Panc1 (cell line): ENCODE measurements around the gene TCHHL1. TPM values are rescaled to one million over a fixed set of nuclear protein-coding genes. Genes with fewer than 3 reads are reported as not detected.

Experiments
- ATAC-seq: fragments of 200-7000 bp; cut with Tn5 transposase; 2 replicates; pipeline ENCODE4 v1.9.1; 2020; ENCODE audit warnings: mild to moderate bottlenecking, moderate library complexity
- BruUV-seq: library from RNA; stranded (reverse); fragments of 400-500 nt; replicated peaks from 2 replicates; lab custom pipeline; 2021; lab: Mats Ljungman, UMichigan
- CTCF ChIA-PET: fragments of 300-600 bp; sonication (Branson Sonifier 250); formaldehyde crosslinking; loops from one replicate; lab custom pipeline; 2022; ENCODE audit warnings: antibody characterized with exemption; lab: Charles Lee
- POLR2A ChIA-PET: fragments of 300-600 bp; sonication (Branson Sonifier 250); formaldehyde crosslinking; loops from one replicate; lab custom pipeline; 2022; ENCODE audit warnings: antibody characterized with exemption; lab: Charles Lee
- DNase-seq: peaks from one replicate; pipeline ENCODE4 v3.0.0-alpha.2; 2010; ENCODE audit warnings: low read depth, low spot score
- H3K27ac ChIP-seq: 2 replicates; pipeline ENCODE4 v1.5.1; 2011; ENCODE audit warnings: mild to moderate bottlenecking, low read length, inconsistent platforms
- H3K27me3 ChIP-seq: fragments of 200-500 bp; sonication (Bioruptor generic); 2 replicates; pipeline ENCODE4 v1.6.0; 2014; ENCODE audit warnings: low read length, inconsistent platforms; ENCODE audit not compliant: control insufficient read depth, insufficient read depth
- H3K36me3 ChIP-seq: fragments of 200-500 bp; sonication (Bioruptor generic); 2 replicates; pipeline ENCODE4 v1.5.1; 2014; ENCODE audit warnings: inconsistent platforms, mild to moderate bottlenecking, low read length, moderate library complexity; ENCODE audit not compliant: control insufficient read depth, insufficient read depth
- H3K4me1 ChIP-seq: 2 replicates; pipeline ENCODE4 v1.5.1; 2011; ENCODE audit warnings: inconsistent platforms, mild to moderate bottlenecking, low read length, moderate library complexity; ENCODE audit not compliant: control insufficient read depth, insufficient read depth
- H3K4me3 ChIP-seq, 2 experiments: 2 replicates each; pipeline ENCODE4 v1.5.1; 2011 to 2012; ENCODE audit warnings: low read depth in 2 of 2, low read length in 2 of 2, mild to moderate bottlenecking in 2 of 2, inconsistent platforms in 1 of 2, moderate library complexity in 1 of 2
- H3K9me3 ChIP-seq: fragments of 200-500 bp; sonication (Bioruptor generic); 2 replicates; pipeline ENCODE4 v1.5.1; 2014; ENCODE audit warnings: low read depth, mild to moderate bottlenecking, inconsistent platforms, low read length, moderate library complexity; ENCODE audit not compliant: control insufficient read depth, insufficient read depth
- POLR2AphosphoS5 ChIP-seq: IDR thresholded peaks from 2 replicates; pipeline ENCODE4 v1.6.1; 2012; ENCODE audit warnings: mild to moderate bottlenecking, low read depth, low read length, moderate library complexity
- SIN3A ChIP-seq: IDR thresholded peaks from 2 replicates; pipeline ENCODE4 v1.6.1; 2012; ENCODE audit warnings: low read depth, mild to moderate bottlenecking, low read length, moderate library complexity, borderline replicate concordance; ENCODE audit not compliant: insufficient read depth
- TCF7L2 ChIP-seq: IDR thresholded peaks from 2 replicates; pipeline ENCODE4 v1.6.1; 2011; ENCODE audit warnings: mild to moderate bottlenecking, low read depth, low read length, inconsistent platforms
- in situ Hi-C: cut with HindIII; loops from 2 replicates; pipeline ENCODE4 v1.10.0; 2016; ENCODE audit warnings: low sequenced_read_pairs, low pct_unique_long_range_greater_than_20kb
- intact Hi-C: fragments of 100-400 bp; cut with micrococcal nuclease; formaldehyde crosslinking; loops from one replicate; pipeline ENCODE4 v1.10.0; 2022; ENCODE audit not compliant: unreplicated experiment
- total RNA-seq: library from RNA; stranded (reverse); gene quantifications from one replicate; pipeline ENCODE4 v1.2.1, GENCODE V29; 2021; ENCODE audit not compliant: unreplicated experiment
- TF ChIP-seq, protein P1 (sequence below), 2 experiments: IDR thresholded peaks; 2 replicates each; pipeline ENCODE4 v1.6.1; 2011 to 2012; ENCODE audit warnings: low read depth in 2 of 2, control low read depth in 1 of 2, low read length in 1 of 2, mild to moderate bottlenecking in 1 of 2, moderate library complexity in 1 of 2; ENCODE audit not compliant: insufficient read depth in 1 of 2
- TF ChIP-seq, protein P2 (sequence below): fragments of 450-650 bp; IDR thresholded peaks from 2 replicates; pipeline ENCODE4 v1.5.1; 2017; ENCODE audit warnings: mild to moderate bottlenecking

Gene TCHHL1
- total RNA-seq, 1 experiment from 2014 or later = not detected

DNA sequence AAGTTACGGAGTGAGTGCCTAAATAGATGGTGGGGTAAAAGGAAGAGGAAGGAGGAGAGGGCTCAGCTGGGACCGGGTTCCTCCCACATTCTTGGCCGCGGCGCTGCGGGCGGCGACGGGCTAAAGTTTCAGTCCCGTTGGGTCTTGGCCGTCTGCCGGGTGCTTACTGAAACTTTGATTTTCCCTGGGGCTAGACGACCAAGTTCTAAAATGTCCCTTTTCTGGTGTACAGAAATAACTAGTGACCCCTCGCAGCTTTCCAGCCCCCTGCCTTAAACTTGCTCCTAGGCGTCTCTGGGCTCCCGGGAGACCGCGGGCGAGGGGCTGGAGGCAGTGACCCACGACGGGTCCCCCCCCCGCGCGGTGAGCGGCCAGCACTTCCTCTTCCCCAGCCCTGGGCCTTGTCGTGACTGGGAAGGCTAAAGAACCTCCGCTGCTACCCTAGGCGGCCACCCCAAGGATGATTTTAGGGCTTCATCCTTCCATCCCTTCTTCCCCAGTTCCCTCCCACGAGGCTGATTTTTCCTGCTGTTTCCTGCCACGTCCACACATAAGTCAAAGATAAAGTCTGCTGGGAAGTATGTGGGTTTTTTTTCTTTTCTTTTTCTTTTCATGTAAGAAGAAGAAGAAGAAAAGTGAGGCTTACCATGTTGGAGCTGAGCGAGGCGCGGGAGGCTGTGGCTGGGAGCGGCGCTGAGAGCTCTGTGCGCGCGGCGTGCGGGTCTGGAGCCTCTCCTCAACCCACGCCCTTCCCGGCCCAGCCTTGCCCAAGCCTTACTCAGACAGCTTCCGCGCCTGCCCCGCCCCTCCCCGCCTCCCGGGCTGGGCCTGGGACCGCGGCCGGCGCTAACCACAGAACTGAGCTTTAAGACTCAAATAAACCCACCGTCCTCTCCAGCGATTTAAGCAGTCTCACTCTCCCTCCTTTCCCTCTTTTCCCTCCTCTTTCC, 52.3 kb downstream of the TCHHL1 start, which contains the start of gene S100A11:
TSS of gene S100A11 (minus strand) at position 738 of the 950 bp plus-strand sequence. CDS start at position 649, 89 bp downstream.
- in situ Hi-C loops = no loop called here
- POLR2A ChIA-PET = interaction anchor here (0.7 to 1.5 kb wide), 5 partner anchors 10 to 145 kb away, joined by 3 to 27 read pairs (median 6); partner anchors contain the start of gene THEM4
- TF ChIP-seq POLR2AphosphoS5 = peak; percentile 87
- TF ChIP-seq SIN3A = 0 out of 2 replicates have a peak, but pooled peaks have one; percentile 48
- TF ChIP-seq, protein P1, sequence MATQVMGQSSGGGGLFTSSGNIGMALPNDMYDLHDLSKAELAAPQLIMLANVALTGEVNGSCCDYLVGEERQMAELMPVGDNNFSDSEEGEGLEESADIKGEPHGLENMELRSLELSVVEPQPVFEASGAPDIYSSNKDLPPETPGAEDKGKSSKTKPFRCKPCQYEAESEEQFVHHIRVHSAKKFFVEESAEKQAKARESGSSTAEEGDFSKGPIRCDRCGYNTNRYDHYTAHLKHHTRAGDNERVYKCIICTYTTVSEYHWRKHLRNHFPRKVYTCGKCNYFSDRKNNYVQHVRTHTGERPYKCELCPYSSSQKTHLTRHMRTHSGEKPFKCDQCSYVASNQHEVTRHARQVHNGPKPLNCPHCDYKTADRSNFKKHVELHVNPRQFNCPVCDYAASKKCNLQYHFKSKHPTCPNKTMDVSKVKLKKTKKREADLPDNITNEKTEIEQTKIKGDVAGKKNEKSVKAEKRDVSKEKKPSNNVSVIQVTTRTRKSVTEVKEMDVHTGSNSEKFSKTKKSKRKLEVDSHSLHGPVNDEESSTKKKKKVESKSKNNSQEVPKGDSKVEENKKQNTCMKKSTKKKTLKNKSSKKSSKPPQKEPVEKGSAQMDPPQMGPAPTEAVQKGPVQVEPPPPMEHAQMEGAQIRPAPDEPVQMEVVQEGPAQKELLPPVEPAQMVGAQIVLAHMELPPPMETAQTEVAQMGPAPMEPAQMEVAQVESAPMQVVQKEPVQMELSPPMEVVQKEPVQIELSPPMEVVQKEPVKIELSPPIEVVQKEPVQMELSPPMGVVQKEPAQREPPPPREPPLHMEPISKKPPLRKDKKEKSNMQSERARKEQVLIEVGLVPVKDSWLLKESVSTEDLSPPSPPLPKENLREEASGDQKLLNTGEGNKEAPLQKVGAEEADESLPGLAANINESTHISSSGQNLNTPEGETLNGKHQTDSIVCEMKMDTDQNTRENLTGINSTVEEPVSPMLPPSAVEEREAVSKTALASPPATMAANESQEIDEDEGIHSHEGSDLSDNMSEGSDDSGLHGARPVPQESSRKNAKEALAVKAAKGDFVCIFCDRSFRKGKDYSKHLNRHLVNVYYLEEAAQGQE (IDR thresholded peaks at IDR 0.05; ENCODE audit: insufficient read depth in 1 of 2, low read depth in 2 of 2, low read length in 1 of 2) = no peak
- TF ChIP-seq, protein P2, sequence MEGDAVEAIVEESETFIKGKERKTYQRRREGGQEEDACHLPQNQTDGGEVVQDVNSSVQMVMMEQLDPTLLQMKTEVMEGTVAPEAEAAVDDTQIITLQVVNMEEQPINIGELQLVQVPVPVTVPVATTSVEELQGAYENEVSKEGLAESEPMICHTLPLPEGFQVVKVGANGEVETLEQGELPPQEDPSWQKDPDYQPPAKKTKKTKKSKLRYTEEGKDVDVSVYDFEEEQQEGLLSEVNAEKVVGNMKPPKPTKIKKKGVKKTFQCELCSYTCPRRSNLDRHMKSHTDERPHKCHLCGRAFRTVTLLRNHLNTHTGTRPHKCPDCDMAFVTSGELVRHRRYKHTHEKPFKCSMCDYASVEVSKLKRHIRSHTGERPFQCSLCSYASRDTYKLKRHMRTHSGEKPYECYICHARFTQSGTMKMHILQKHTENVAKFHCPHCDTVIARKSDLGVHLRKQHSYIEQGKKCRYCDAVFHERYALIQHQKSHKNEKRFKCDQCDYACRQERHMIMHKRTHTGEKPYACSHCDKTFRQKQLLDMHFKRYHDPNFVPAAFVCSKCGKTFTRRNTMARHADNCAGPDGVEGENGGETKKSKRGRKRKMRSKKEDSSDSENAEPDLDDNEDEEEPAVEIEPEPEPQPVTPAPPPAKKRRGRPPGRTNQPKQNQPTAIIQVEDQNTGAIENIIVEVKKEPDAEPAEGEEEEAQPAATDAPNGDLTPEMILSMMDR = no peak
- CTCF ChIA-PET = interaction anchor here (0.6 to 1.2 kb wide), 4 partner anchors 8 to 965 kb away, joined by 3 to 14 read pairs (median 4); no protein-coding TSS in a partner anchor
- Histone ChIP-seq H3K27ac (peak within 1 kb of the TSS; percentile 99), H3K4me1 (peaks cover 22% of the 10 kb centered on the region), H3K36me3 (peaks cover 27% of the 10 kb centered on the region), H3K9me3 (no peaks in the 10 kb centered on the region), H3K27me3 (no peaks in the 10 kb centered on the region), H3K4me3 (peak within 1 kb of the TSS; percentile 94 to 98)
- BruUV-seq = TSS peak; percentile 85
- intact Hi-C loops = no loop called here
- no peak for DNase-seq
- peak; percentile 97 for ATAC-seq

DNA sequence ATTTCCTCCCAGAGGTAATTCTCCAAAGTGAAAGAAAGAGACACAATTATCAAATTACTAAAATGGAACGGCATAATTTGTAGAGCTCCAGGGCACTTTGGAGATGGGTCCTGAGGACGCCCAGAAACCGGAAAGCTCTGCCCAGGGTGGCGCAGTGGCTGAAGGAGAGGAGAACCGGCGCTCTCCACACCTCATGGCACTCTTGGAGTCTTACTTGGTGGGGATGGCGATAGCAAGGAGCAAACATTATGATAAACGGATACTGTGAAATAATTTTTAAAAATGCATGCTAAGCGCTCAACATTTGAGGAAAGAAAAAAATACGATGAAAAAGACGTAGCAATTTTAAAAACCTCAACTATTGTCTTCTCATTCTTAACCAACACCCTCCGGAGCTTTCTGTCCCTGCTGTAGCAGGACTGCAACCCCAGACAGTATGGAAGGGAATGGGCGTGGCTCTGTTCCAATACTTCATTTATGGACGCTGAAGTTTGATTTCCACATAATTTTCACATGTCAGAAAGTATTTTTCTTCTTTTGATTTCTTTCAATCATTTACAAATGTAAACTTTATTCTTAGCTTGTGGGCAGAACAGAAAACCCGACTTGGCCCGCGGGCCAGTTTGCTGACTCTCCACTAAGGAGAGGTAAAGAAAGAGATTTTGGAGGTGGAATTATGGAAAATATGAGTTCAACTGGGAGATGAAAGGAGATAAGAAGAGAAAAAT, 53.2 kb downstream of the TCHHL1 start:
- DNase-seq = no peak
- H3K27me3 ChIP-seq = no peaks in the 10 kb centered on the region
- CTCF ChIA-PET = interaction anchor here (0.6 kb wide), 1 partner anchor 147 kb away, joined by 3 read pairs; no protein-coding TSS in a partner anchor
- intact Hi-C loops = no loop called here
- H3K27ac ChIP-seq = peak overlapping the region; percentile 99
- in situ Hi-C loops = no loop called here
- no peak for ATAC-seq
- POLR2A ChIA-PET = interaction anchor here (1.5 kb wide), 1 partner anchor 127 kb away, joined by 6 read pairs; the partner anchor contains the start of gene THEM4
- BruUV-seq = no TSS peak
- H3K4me3 ChIP-seq = peak overlapping the region; percentile 94 to 98
- no peaks in the 10 kb centered on the region for H3K9me3 ChIP-seq
- peaks cover 27% of the 10 kb centered on the region for H3K36me3 ChIP-seq
- TF ChIP-seq, protein P1 (IDR thresholded peaks at IDR 0.05; ENCODE audit: insufficient read depth in 1 of 2, low read depth in 2 of 2, low read length in 1 of 2) = no peak
- no peak for TF ChIP-seq POLR2AphosphoS5
- no peak for TF ChIP-seq SIN3A
- TF ChIP-seq TCF7L2 = no peak
- TF ChIP-seq, protein P2 = no peak
- H3K4me1 ChIP-seq = peaks cover 22% of the 10 kb centered on the region
